HEK293 (cell line): Measurements from ENCODE around the gene RPRD1B.
A peak's percentile ranks its signal among the peaks of the same experiment; 100 is the strongest.

Experiments
- CTCF ChIA-PET: fragments of 350-600 bp; formaldehyde crosslinking; extraction: SDS; loops from one replicate; lab custom pipeline; 2021; ENCODE audit warnings: antibody characterized with exemption; lab: Yijun Ruan, JAX
- POLR2A ChIA-PET: fragments of 300-600 bp; formaldehyde crosslinking; extraction: SDS; loops from one replicate; lab custom pipeline; 2020; ENCODE audit warnings: antibody characterized with exemption, inconsistent platforms; lab: Yijun Ruan, JAX
- H3K27ac ChIP-seq: fragments of 200-500 bp; sonication (Bioruptor generic); 2 replicates; pipeline ENCODE4 v1.5.1; 2014; ENCODE audit warnings: low read depth, low read length, control low read depth, inconsistent platforms; ENCODE audit errors: extremely low read depth
- H3K36me3 ChIP-seq, 2 experiments: fragments of 200-500 bp in 1 of 2; sonication (Bioruptor generic) in 1 of 2; 1 replicate in 1 of 2; 2 replicates in 1 of 2; pipeline ENCODE4 v1.5.1; 2014 to 2017; ENCODE audit warnings: inconsistent platforms in 2 of 2, low read length in 2 of 2; ENCODE audit not compliant: control insufficient read depth in 2 of 2, insufficient read depth in 1 of 2
- H3K4me1 ChIP-seq: fragments of 200-500 bp; sonication (Bioruptor generic); 2 replicates; pipeline ENCODE4 v1.5.1; 2014; ENCODE audit warnings: mild to moderate bottlenecking, low read length, inconsistent platforms; ENCODE audit not compliant: control insufficient read depth, insufficient read depth
- H3K4me3 ChIP-seq: 2 replicates; pipeline ENCODE4 v1.5.1; 2011; ENCODE audit warnings: low read depth, mild to moderate bottlenecking, control low read depth, low read length, moderate library complexity
- H3K9me3 ChIP-seq: fragments of 200-500 bp; sonication (Bioruptor generic); 2 replicates; pipeline ENCODE4 v1.5.1; 2014; ENCODE audit warnings: low read depth, low read length, inconsistent platforms; ENCODE audit not compliant: control insufficient read depth, insufficient read depth
- EGR2 ChIP-seq: fragments of 450-650 bp; formaldehyde crosslinking; IDR thresholded peaks from 2 replicates; pipeline ENCODE4 v1.5.1; 2016; ENCODE audit warnings: low read depth, missing biosample characterization, missing genetic modification characterization
- GLIS1 ChIP-seq: fragments of 450-650 bp; formaldehyde crosslinking; IDR thresholded peaks from 2 replicates; pipeline ENCODE4 v1.5.1; 2016; ENCODE audit warnings: missing biosample characterization, missing genetic modification characterization
- GLIS2 ChIP-seq: fragments of 450-650 bp; formaldehyde crosslinking; IDR thresholded peaks from 2 replicates; pipeline ENCODE4 v1.5.1; 2016; ENCODE audit warnings: missing biosample characterization, missing genetic modification characterization
- IKZF3 ChIP-seq: fragments of 450-650 bp; IDR thresholded peaks from 2 replicates; pipeline ENCODE4 v1.5.0; 2018; ENCODE audit warnings: missing biosample characterization, mild to moderate bottlenecking, missing genetic modification characterization, moderate library complexity
- MEIS1 ChIP-seq: sonication (generic); formaldehyde crosslinking; IDR thresholded peaks from 2 replicates; pipeline ENCODE4 v1.8.1; 2022; ENCODE audit warnings: missing genetic modification reagents, mild to moderate bottlenecking, borderline replicate concordance
- SCRT2 ChIP-seq: fragments of 450-650 bp; formaldehyde crosslinking; IDR thresholded peaks from 2 replicates; pipeline ENCODE4 v1.5.1; 2016; ENCODE audit warnings: missing biosample characterization, missing genetic modification characterization
- ZBTB17 ChIP-seq: fragments of 450-650 bp; formaldehyde crosslinking; IDR thresholded peaks from 2 replicates; pipeline ENCODE4 v1.5.1; 2016; ENCODE audit warnings: missing biosample characterization, missing genetic modification characterization
- ZBTB8A ChIP-seq: fragments of 450-650 bp; formaldehyde crosslinking; IDR thresholded peaks from 2 replicates; pipeline ENCODE4 v1.5.1; 2016; ENCODE audit warnings: missing biosample characterization, missing genetic modification characterization
- ZFP3 ChIP-seq: fragments of 450-650 bp; formaldehyde crosslinking; IDR thresholded peaks from 2 replicates; pipeline ENCODE4 v1.5.1; 2016; ENCODE audit warnings: low read depth, missing biosample characterization, missing genetic modification characterization
- ZIC2 ChIP-seq: fragments of 450-650 bp; formaldehyde crosslinking; IDR thresholded peaks from 2 replicates; pipeline ENCODE4 v1.5.1; 2016; ENCODE audit warnings: missing biosample characterization, missing genetic modification characterization
- ZNF133 ChIP-seq: fragments of 450-650 bp; formaldehyde crosslinking; IDR thresholded peaks from 2 replicates; pipeline ENCODE4 v1.5.1; 2016; ENCODE audit warnings: missing biosample characterization, missing genetic modification characterization
- ZNF16 ChIP-seq: fragments of 450-650 bp; formaldehyde crosslinking; IDR thresholded peaks from 2 replicates; pipeline ENCODE4 v1.5.1; 2016; ENCODE audit warnings: low read depth, missing biosample characterization, missing genetic modification characterization
- ZNF18 ChIP-seq: fragments of 450-650 bp; formaldehyde crosslinking; IDR thresholded peaks from 2 replicates; pipeline ENCODE4 v1.5.1; 2016; ENCODE audit warnings: missing biosample characterization, missing genetic modification characterization
- ZNF311 ChIP-seq: fragments of 450-650 bp; formaldehyde crosslinking; IDR thresholded peaks from 2 replicates; pipeline ENCODE4 v1.5.1; 2017; ENCODE audit warnings: missing biosample characterization, missing genetic modification characterization, borderline replicate concordance
- ZNF600 ChIP-seq: fragments of 450-650 bp; formaldehyde crosslinking; IDR thresholded peaks from 2 replicates; pipeline ENCODE4 v1.5.1; 2016; ENCODE audit warnings: missing biosample characterization, missing genetic modification characterization
- ZNF629 ChIP-seq: fragments of 450-650 bp; formaldehyde crosslinking; IDR thresholded peaks from 2 replicates; pipeline ENCODE4 v1.5.1; 2017; ENCODE audit warnings: missing biosample characterization, missing genetic modification characterization
- ZNF664 ChIP-seq: fragments of 450-650 bp; formaldehyde crosslinking; IDR thresholded peaks from 2 replicates; pipeline ENCODE4 v1.5.1; 2016; ENCODE audit warnings: missing biosample characterization, missing genetic modification characterization
- ZNF843 ChIP-seq: fragments of 450-650 bp; formaldehyde crosslinking; IDR thresholded peaks from 2 replicates; pipeline ENCODE4 v1.5.1; 2016; ENCODE audit warnings: missing biosample characterization, missing genetic modification characterization
- TF ChIP-seq, protein P1 (sequence below): fragments of 450-650 bp; formaldehyde crosslinking; optimal IDR thresholded peaks from 2 replicates; pipeline ENCODE3; 2016; ENCODE audit warnings: missing biosample characterization, mild to moderate bottlenecking, missing genetic modification characterization

RPRD1B gene

DNA sequence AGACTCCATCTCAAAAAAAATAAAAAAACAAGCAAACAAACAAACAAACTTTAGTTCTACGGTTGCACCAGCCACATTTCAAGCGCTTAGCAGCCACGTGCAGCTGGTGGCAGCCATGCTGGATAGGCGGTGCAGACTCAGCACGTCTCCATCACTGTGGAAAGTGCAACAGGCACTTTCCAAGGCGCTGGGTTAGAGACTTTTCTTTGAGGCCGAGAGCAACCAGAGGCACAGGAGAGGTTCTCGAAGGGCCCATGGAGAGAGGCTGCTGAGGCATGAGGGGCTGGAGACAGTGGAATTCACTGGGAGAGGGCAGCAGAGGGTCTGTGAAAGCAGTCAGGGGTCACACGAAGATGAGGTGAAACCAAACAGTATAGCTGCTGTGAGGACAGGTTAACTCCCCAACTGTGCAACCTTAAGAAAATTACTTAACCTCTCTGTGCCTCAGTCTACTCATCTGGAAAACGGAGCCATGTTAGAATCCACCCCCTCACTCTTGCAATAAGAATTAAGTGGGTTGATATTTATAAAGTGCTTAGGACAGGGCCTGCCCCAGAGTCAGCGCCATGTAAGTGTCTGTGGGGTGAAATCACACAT lies 104.0 kb downstream of the RPRD1B start:
- ChIA-PET CTCF (no interaction called here), POLR2A (no interaction called here)
- no peaks in the 10 kb centered on the region for H3K9me3 ChIP-seq
- no peaks in the 10 kb centered on the region for H3K36me3 ChIP-seq
- TF ChIP-seq SCRT2 (peak; percentile 29; the same call in 1 of the 2 replicates), ZNF133 (tag by site-specific recombination) (no peak)
- no peak overlapping the region for H3K27ac ChIP-seq
- H3K4me1 ChIP-seq: 0 out of 2 replicates have a peak, but pooled peaks cover 4% of the 10 kb centered on the region
- no peak overlapping the region for H3K4me3 ChIP-seq

DNA sequence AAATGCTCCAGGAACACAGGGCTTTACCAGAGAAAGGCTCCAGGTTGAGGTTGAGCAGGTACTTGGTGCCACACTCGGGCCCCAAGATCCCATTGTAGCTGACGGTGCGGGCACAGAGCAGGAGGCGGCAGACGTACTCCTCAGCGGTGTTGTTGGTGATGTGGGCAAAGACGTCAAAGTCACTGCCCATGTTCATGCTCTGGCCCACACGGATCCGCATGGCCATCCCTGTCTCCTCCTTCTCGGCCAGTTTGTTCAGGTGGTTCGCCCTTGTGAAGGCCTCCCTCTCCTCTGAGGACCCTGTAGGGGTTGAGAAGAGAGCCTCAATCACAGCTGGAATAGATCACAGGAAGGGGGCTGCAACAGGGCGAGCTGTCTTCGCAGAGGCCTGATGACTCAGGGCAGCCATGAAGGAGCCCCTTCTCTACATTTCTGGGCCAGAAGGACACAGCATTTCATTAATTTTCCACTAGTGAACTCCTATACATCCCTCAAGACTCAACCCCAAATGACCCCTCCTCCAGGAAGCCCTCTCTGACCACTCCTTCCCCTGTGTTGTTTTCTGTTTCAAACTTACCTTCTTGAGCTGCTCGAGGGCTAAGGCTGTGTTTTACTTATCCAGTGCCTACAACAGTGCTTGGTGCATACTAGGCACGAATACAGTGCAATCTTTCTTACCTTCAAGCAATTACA lies 104.7 kb downstream of the RPRD1B start:
- 0 out of 2 replicates have a peak, but pooled peaks have one; percentile 8 for TF ChIP-seq ZIC2
- TF ChIP-seq SCRT2: no peak
- peak; percentile 91 for TF ChIP-seq ZFP3
- TF ChIP-seq MEIS1: no peak
- POLR2A ChIA-PET: no interaction called here
- no peak overlapping the region for H3K27ac ChIP-seq
- no peaks in the 10 kb centered on the region for H3K36me3 ChIP-seq
- H3K4me1 ChIP-seq: 0 out of 2 replicates have a peak, but pooled peaks cover 4% of the 10 kb centered on the region
- H3K4me3 ChIP-seq: no peak overlapping the region
- CTCF ChIA-PET: interaction anchor here (0.8 kb wide), 1 partner anchor 81 kb away, joined by 3 read pairs; no protein-coding TSS in a partner anchor
- H3K9me3 ChIP-seq: no peaks in the 10 kb centered on the region

- POLR2A ChIA-PET: interaction anchor here (0.6 kb wide), 1 partner anchor 8 kb away, joined by 3 read pairs; no protein-coding TSS in a partner anchor
These were observed 105.8 kb downstream of the RPRD1B start for GRCh38 chr20:38139156-38139912.

DNA sequence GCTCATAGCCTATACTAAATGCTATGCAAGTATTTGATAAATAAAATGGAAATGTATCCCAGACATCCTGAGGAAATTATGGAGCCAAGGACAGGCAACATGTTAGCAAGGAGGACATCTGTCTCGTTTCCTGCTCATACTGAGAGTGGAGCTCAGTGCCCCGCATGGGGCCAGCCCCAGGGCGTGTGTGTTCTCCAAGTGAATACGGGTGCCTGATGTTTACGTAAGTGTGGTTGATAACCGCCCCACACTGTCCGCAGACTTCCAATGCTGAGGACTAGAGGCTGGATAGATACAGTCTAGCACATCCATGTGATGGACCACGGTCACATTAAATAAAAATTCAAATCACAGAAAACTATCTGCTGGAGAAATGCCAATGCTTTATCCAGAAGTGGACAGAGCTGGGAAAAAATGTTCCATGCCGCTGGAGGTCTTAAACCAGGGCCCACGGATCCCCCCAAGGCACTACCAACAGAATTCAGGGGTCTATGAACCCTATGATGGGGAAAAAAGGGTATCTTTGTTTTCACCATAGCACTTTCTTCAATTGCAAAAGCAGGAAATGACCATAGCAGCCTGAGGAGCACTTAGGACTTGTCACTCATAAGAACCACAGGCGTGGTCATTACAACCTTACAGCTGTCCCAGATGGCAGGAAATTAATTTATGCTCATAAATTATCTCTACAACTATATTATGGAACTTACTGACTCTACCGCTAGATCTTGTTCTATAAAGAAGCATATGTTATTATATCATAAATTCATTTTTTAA lies 106.6 kb downstream of the RPRD1B start:
- CTCF ChIA-PET: interaction anchor here (0.6 to 1.8 kb wide), 5 partner anchors 11 to 81 kb away, joined by 3 to 6 read pairs (median 5); no protein-coding TSS in a partner anchor
- Histone ChIP-seq H3K4me1 (no peaks in the 10 kb centered on the region), H3K27ac (no peak overlapping the region), H3K4me3 (no peak overlapping the region), H3K36me3 (no peaks in the 10 kb centered on the region), H3K9me3 (no peaks in the 10 kb centered on the region)
- TF ChIP-seq SCRT2: peak; percentile 38; the same call in 1 of the 2 replicates
- TF ChIP-seq, protein P1, sequence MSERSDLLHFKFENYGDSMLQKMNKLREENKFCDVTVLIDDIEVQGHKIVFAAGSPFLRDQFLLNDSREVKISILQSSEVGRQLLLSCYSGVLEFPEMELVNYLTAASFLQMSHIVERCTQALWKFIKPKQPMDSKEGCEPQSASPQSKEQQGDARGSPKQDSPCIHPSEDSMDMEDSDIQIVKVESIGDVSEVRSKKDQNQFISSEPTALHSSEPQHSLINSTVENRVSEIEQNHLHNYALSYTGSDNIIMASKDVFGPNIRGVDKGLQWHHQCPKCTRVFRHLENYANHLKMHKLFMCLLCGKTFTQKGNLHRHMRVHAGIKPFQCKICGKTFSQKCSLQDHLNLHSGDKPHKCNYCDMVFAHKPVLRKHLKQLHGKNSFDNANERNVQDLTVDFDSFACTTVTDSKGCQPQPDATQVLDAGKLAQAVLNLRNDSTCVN (tag by site-specific recombination): no peak
- peak; percentile 47 for TF ChIP-seq ZBTB8A (tag by site-specific recombination)
- TF ChIP-seq ZNF629: peak; percentile 58
- TF ChIP-seq MEIS1: peak; percentile 91
- peak; percentile 28; the same call in 1 of the 2 replicates for TF ChIP-seq ZBTB17 (tag by site-specific recombination)
- TF ChIP-seq ZNF600 (tag by site-specific recombination): peak; percentile 39; the same call in 1 of the 2 replicates
- TF ChIP-seq ZNF311 (tag by site-specific recombination): no peak
- TF ChIP-seq IKZF3 (tag by site-specific recombination): peak; percentile 49; the same call in 1 of the 2 replicates
- TF ChIP-seq ZNF18 (tag by site-specific recombination): no peak
- TF ChIP-seq GLIS2: peak; percentile 39; the same call in 1 of the 2 replicates
- TF ChIP-seq ZIC2: peak; percentile 84
- peak; percentile 67 for TF ChIP-seq GLIS1 (tag by site-specific recombination)
- TF ChIP-seq ZNF664 (tag by site-specific recombination): peak; percentile 51; the same call in 1 of the 2 replicates
- no peak for TF ChIP-seq ZNF843
- POLR2A ChIA-PET: interaction anchor here (0.6 kb wide), 2 partner anchors 9 to 12 kb away, joined by 3 to 4 read pairs; no protein-coding TSS in a partner anchor

More at GRCh38 chr20:38139156-38139912, 105.8 kb downstream of the RPRD1B start:
- Histone ChIP-seq H3K36me3 (no peaks in the 10 kb centered on the region), H3K9me3 (no peaks in the 10 kb centered on the region), H3K4me3 (no peak overlapping the region), H3K4me1 (0 out of 2 replicates have a peak, but pooled peaks cover 4% of the 10 kb centered on the region), H3K27ac (no peak overlapping the region)
- TF ChIP-seq EGR2 (peak; percentile 46; the same call in 1 of the 2 replicates), ZNF16 (tag by site-specific recombination) (no peak)
- CTCF ChIA-PET: interaction anchor here (0.6 to 1.8 kb wide), 6 partner anchors 12 to 84 kb away, joined by 3 to 6 read pairs (median 4); no protein-coding TSS in a partner anchor
